Stimulated activated CD4-positive, alpha-beta T cell treated with anti-CD3 and anti-CD28 coated beads, Interleukin-12 subunit alpha, Interleukin-12 subunit beta, amount 100 ng/mL, for 4 hours (primary cell): ENCODE measurements around the gene SLC13A5.
A peak's percentile ranks its signal among the peaks of the same experiment; 100 is the strongest.
"Not testable (repeated sequence)": the region's sequence is repeated elsewhere in the genome, so short reads cannot be mapped to it uniquely, and the experiment has no call there.

ENCODE experiments used
- DNase-seq: peaks from one replicate; pipeline ENCODE4 v3.0.0-alpha.2; 2020

SLC13A5 gene

DNA sequence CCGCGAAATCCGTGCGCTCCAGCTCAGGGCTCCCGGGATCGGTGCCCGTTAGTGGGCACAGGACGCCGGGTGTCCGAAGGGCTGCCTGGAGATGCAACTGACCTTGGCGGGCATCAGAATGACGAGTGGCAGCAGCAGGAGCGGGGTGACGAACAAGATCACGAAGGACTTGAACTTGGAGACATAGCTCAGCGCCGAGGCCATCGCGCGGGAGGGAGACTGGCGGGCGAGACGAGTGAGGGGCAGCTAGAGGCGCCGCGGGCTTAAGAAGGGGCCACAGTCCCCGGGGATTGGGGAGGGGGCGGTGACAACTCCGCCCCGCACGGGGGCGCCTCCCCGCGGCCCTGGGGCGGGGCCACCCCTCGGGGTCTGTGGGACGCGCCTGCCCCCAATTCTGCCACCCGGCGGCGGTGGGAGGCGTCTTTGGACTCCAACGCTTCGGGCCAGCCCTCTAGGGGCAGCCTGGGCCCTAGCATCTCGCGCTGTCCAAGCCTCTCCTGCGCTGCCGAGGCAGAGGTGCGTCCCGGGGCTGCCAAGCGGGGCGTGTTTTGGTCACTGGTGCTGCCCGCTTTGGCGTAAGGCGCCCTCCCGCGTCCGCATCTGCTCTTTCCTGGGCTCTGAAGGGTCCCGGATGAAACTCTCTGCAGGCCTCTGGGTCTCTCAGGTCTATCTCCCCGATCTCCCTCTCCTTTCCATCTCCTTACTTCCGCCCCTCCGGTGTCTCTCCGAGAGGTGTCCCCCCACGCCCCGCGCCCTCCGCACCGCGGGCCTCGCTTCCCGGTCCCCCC is at the start of gene SLC13A5:
Gene SLC13A5 (minus strand): TSS at position 240 of the 788 bp plus-strand sequence. CDS start 36 bp downstream, at position 204.
- DNase-seq = no peak

GRCh38 chr17:6761779-6762178 is 48.6 kb upstream of the SLC13A5 start:
- no peak for DNase-seq

DNA sequence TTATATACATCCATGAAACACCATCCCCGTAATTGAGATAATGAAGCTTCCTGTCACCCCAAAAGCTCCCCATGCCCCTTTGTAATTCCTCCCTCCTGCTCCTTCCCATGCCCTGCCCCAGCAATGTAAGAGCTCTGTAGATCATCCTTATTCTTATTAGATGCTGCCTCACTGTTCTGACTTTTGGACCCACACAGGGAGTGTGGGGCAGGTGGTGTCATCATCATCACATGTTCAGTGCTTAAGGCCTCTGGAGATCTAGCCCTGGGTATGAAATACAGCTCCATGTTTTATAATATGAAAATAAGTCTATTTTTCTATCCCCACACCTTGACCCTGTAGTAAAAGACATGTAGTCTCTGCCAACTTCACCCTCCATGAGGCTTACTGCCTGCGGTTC is 44.6 kb upstream of the SLC13A5 start:
- no peak for DNase-seq

DNA sequence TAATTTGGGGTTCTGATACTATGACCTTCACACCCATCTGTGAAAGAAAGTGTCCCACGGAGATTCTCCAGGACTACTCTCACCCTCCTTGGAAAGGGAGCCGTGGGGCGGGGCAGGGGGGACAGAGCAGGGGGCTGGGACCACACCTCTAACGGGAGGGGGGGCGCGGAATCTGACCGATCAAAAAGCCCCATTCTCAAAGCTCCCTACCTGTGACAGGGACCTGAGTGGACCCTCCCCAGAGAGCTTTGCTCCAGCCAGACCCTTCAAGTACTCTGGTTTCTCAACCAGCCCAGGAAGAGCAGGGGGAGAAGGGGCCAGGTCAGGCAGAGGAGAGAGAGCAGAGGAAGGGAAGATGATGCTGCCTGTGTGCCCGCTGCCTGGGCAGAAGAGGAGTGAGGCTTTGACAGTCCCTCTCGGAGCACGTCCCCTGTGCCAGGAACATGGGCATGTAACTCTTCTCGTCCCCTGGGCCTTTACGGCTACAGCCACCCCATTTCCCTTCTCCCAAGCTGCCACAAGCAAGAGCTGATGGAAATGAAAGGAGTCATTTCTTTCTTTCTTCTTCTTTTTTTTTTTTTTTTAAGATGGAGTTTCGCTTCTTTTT is 43.4 kb upstream of the SLC13A5 start:
- DNase-seq = no peak

- no peak for DNase-seq
Observed at GRCh38 chr17:6755731-6756184, 42.6 kb upstream of the SLC13A5 start, which contains the start of gene XAF1. XAF1 (plus strand) TSS chr17:6756046; CDS start chr17:6756079, 33 bp downstream.

GRCh38 chr17:6755281-6755680 is 42.1 kb upstream of the SLC13A5 start:
- no peak for DNase-seq

DNA sequence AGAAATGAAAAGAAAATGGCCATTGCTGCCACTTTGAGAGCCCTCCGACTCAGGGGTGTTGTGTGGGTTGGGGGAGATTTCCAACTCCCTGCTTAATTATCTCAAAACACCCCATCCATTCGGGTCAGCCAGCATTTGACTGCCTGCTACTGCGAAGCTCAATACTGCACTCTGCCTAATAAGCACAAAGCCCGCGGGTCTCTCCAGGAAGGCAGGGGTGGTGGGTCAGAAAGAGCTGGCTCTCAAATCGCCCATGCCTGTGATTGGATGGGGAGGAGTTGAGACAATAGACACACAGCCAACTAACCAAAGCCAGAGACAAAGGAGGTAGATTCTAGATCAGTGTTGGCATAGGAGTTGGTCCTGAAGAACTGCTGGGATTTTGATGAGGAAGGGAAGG is 40.4 kb upstream of the SLC13A5 start:
- no peak for DNase-seq

DNA sequence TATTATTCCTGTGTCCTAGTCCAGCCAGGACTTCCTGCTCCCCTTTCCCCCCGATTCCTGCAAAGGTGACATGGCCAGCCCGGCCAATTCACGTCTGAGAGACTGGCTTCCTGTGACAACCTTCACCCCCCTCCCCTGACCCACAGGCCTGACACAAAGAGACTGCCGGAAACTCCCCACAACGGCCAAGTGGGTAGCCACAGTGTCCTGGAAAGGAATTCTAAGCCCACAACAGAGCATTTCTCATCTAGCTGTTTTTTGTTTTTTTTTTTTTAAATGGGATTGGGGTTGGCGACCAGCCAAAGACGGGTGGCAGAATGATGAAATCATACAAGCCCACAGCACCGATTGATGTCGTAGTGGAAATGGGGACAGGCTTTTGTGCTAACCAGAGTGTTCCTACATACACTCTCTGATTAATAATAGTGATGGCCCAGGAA is 39.9 kb upstream of the SLC13A5 start:
- peak; percentile 30 for DNase-seq

- no peak for DNase-seq
Observed at GRCh38 chr17:6752068-6752909, 39.1 kb upstream of the SLC13A5 start.

- no peak for DNase-seq
Observed at GRCh38 chr17:6749519-6749918, 36.4 kb upstream of the SLC13A5 start.

DNA sequence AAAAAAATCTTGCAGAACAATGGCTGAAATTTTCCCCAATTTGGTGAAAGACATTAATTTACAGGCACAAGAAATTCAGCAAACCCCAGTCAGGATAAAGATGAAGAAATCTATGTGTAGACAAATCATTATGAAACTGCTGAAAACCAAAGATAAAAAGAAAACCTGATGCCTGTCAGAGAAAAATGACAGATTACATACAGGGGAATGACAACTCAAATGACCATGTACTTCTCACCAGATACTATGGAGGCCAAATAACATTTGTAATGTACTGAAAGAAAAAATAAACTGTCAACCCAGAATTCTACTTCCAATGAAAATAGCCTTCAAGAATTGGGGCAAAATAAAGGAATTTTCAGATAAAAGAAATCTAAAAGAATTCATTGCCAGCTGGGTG is 35.4 kb upstream of the SLC13A5 start:
- DNase-seq = no peak

- not testable (repeated sequence) for DNase-seq
Observed at GRCh38 chr17:6746665-6747064, 33.5 kb upstream of the SLC13A5 start.

DNA sequence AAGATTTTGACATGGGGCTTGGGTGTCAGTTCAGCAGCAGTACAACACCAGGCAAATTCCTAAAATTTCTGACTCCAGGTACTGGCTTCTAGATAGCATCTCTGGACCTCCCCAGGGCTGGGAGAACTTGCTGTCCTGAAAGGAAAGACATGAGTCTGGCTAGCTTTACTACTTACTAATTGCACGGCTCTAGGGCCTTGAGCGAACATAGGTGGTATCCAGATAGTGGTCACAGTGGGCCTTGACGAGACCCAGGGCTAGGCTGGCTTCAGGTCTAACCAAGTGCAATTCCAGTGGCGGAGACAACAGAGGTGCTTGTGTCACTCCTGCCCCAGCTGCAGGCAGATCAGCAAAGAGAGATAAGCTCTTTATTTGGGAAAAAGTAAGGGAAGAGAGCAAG is 16.4 kb upstream of the SLC13A5 start:
- DNase-seq = no peak

GRCh38 chr17:6724009-6724408 is 10.8 kb upstream of the SLC13A5 start:
- DNase-seq = no peak

DNA sequence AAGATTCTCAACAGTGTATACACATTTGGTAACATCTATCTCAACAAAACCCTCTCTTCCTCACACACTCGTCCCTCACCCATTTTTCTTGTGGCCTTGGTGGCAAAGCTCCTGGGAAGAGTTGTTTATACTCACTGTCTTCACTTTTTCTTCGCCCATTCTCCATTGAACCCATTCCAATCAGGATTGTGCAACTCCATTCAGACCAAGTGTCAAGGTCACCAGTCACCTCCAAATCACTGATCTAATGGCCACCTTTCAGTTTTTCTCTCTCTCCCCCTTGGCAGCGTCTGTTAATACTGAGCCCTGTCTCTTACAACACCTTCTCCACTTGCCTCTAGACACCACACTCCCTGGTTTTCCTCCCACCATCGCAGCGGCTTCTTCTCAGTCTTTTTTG is 8.6 kb upstream of the SLC13A5 start:
- DNase-seq = no peak

- no peak for DNase-seq
Observed at GRCh38 chr17:6716736-6717135, 3.6 kb upstream of the SLC13A5 start.

DNA sequence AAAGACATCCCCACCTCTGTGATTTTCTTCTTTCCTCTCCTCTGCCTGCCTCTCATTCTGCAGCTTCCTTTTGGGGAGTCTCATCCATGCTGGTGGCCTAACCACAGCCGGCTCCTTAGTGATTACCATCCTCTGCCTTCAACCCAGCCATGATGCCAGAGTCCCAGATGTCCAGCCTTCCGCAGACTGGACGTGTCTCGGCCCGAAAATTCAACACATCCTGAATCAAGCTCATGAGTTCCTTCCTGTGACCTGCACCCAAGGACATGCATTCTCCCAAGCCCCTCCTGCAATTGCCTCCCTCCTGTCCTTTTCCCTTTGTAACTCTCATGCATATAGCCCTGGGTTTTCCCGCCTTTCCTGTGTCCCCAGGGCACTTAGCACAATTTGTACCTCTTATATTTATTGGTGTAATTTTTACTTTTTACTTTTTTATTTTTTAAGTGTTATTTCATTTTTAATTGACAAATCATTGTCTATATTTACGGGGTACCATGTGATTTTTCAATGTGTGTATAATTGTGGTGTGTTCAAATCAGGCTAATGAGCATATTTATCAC is 1.2 kb upstream of the SLC13A5 start:
- no peak for DNase-seq

DNA sequence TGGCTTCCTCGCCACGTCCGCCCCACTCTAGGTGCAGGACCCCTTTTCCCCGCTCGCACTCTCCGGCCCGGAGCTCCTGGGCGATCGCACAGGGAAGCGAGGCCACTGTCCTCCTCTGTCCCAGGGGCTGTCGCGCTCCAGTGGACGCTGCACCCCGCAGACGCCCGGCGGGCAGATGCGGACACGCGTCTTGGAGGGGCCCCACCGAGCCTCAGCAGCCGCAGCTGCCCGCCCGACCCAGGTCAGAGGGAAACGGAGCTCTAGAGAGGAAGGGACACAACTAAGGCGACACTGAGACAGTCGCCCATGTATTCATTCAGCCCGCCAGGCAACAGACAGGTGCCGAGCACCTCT is 726 bp upstream of the SLC13A5 start:
- DNase-seq = no peak

DNA sequence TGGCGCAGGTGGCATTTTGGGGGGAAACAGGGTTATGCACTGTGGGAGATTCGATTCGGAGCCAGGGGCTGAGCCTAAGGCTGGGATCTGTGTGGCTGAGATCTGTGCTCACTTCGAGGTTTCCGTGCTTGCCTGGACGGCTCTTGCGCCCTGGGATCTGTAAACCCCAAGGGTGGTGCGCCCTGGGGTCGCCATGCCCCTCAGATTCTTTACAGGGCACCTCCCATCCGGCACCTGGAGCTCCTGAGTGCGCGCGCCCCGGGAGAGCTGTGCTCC is 377 bp downstream of the SLC13A5 start:
- DNase-seq = no peak

- no peak for DNase-seq
Observed at GRCh38 chr17:6712058-6712853, 913 bp downstream of the SLC13A5 start.

DNA sequence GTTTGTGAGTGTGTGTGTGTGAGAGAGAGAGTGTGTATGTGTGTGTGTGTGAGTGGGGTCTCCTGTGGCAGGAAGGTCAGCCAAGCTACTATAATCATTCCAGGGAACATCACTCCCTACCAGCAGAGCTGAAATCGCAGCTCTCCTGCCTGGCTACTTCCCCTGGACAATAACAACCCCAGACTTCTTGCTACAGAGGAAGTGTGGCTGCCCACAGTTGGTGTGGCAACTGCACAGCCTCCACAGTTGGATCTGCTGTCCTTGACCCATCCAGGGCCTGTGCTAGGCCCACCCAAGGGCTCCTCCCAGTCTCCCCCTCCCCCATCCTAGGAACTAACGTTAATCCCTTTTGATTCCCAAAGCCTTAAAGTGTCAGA is 1.5 kb downstream of the SLC13A5 start:
- DNase-seq = no peak

GRCh38 chr17:6711081-6711674 is 2.0 kb downstream of the SLC13A5 start:
- no peak for DNase-seq
